GM21526 (cell line): Measurements from ENCODE around the gene PIK3C2B.
"Not testable (repeated sequence)": the region's sequence is repeated elsewhere in the genome, so short reads cannot be mapped to it uniquely, and the experiment has no call there.

ENCODE experiments used
- ATAC-seq: cut with Tn5 transposase; IDR thresholded peaks from one replicate; pipeline ENCODE4 v1.9.1; 2021; ENCODE audit warnings: moderate library complexity; ENCODE audit not compliant: unreplicated experiment, low FRiP score

The PIK3C2B gene, protein sequence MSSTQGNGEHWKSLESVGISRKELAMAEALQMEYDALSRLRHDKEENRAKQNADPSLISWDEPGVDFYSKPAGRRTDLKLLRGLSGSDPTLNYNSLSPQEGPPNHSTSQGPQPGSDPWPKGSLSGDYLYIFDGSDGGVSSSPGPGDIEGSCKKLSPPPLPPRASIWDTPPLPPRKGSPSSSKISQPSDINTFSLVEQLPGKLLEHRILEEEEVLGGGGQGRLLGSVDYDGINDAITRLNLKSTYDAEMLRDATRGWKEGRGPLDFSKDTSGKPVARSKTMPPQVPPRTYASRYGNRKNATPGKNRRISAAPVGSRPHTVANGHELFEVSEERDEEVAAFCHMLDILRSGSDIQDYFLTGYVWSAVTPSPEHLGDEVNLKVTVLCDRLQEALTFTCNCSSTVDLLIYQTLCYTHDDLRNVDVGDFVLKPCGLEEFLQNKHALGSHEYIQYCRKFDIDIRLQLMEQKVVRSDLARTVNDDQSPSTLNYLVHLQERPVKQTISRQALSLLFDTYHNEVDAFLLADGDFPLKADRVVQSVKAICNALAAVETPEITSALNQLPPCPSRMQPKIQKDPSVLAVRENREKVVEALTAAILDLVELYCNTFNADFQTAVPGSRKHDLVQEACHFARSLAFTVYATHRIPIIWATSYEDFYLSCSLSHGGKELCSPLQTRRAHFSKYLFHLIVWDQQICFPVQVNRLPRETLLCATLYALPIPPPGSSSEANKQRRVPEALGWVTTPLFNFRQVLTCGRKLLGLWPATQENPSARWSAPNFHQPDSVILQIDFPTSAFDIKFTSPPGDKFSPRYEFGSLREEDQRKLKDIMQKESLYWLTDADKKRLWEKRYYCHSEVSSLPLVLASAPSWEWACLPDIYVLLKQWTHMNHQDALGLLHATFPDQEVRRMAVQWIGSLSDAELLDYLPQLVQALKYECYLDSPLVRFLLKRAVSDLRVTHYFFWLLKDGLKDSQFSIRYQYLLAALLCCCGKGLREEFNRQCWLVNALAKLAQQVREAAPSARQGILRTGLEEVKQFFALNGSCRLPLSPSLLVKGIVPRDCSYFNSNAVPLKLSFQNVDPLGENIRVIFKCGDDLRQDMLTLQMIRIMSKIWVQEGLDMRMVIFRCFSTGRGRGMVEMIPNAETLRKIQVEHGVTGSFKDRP (N-terminal part only)

DNA sequence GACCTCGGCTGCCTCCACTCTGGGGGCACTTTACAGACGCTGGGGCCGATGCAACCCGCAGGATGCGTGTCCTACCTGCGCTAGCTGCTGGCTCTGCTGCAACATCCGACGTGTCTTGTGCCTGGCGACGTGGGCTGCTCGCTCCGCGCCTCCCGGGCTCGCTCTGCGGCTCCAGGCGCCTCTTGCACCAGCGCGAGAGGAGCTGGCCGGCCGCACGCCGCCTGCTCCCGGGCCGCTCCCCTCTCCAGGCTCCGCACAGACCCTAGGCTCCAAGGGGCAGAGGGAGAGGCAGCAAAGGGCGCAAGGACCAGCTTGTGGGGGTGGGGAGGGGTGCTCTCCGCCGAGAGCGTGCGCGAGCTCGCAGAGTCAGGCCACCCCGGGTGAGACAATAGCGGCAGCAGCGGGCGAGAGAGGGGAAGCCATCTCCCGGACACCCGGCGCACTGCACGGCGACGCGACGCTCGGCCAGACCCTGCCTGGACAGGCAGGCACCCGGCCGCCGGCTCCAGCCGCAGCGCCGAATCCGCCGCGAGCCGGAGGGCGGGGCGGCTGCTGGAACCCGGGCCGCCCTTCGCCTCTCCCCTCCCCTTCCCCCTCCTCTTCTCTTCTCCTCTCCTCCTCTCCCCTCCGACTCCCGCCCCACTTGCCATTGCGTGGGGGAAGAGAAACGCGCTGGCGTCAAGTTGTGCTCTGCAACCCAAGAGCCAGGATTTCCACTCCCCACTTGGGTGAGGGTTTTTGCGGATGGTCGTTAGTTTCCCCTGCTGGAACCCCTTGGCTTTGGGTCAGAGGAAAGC, at the start of gene PIK3C2B:
TSS of gene PIK3C2B (minus strand) at position 525 of the 797 bp plus-strand sequence. CDS start 25,003 bp downstream, outside the sequence.
- ATAC-seq: peak; percentile 75

- no peak for ATAC-seq
Observed at GRCh38 chr1:204544321-204544720, 49.7 kb upstream of the PIK3C2B start.

DNA sequence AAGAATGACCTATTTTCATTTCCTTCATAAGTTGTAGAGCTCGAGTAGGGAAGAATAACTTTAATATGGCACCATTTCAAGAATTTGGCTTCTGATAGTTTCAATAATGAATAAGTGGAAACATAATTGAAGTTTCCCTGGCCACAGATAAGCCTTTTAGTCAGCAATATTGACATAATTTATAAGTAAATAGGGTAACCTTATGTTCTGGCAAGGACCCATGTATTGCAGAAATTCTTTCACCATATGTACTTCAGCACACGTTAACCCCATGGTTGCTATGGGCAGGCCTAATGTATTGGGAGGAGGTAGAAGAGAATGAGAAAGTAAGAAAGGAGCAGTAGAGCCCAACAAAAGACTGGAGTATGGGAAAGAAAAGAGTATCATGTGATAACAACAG, 47.0 kb upstream of the PIK3C2B start:
- no peak for ATAC-seq

- ATAC-seq: no peak
Observed at GRCh38 chr1:204532832-204533231, 38.2 kb upstream of the PIK3C2B start.

DNA sequence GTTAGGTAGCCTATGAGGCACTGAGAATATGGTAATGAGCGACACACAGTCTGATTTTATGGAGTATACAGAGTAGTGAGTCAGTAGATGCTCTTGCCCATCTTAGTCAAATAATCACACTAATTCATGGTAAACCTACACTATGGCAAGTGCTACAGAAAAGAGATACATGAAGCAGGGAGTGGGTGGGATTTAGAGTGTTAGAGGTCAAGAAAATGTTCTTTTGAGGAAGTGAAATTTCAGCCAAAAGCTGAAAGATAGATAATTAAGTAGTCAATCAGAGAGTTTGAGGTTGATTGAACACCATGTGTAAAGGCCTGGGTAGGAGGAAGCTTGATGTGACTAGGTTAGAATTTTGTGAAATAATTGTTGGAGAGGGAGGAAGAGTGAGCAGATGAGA, 36.3 kb upstream of the PIK3C2B start:
- ATAC-seq: peak; percentile 66

DNA sequence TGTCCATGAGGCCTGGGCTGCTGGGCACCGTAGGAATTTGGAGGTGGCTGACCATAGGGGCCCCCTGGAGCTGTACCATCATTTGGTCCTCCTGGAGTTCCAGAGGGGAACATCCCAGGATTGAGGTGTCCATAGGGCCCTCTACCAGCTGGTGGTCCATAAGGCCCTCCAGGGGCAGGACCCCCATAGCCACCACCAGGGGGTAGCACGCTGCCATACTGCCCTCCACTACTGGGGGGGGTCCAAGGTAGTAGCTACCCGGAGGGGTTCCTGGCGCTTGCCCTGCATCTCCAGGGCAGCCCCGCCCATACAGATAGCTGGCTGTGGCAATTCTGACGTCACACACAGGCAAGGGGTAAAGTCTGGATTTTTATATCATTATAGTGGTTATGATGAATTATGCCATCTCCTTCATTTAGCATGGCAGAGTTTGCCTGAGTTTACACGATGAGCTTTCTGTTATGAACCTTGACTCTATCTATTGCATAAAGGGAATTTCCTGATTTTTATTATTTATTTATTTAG, 34.8 kb upstream of the PIK3C2B start:
- no peak for ATAC-seq

GRCh38 chr1:204528677-204529076, 34.1 kb upstream of the PIK3C2B start:
- ATAC-seq: no peak

GRCh38 chr1:204528241-204528640, 33.6 kb upstream of the PIK3C2B start:
- ATAC-seq: no peak

DNA sequence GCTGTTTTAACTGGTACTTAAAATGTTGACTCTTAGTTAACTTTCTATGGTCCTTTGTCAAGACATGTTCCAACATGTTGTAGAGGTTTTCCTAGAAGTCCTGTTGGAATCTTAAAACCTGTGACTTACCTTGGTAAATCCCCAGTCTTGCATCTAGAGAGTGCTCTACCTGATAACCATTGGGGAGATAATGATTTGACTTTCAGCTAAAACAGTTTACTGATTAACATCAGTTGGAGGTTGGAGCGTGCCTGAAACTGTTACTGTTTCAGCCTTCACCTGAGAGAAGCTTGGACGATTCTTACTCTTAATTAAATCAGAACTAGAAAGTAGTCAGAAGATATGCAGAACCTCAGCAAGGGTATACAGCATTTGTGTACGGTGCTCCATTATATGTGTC, 30.4 kb upstream of the PIK3C2B start:
- no peak for ATAC-seq

- no peak for ATAC-seq
Observed at GRCh38 chr1:204523605-204524215, 29.1 kb upstream of the PIK3C2B start.

- not testable (repeated sequence) for ATAC-seq
Observed at GRCh38 chr1:204521941-204522521, 27.4 kb upstream of the PIK3C2B start.

DNA sequence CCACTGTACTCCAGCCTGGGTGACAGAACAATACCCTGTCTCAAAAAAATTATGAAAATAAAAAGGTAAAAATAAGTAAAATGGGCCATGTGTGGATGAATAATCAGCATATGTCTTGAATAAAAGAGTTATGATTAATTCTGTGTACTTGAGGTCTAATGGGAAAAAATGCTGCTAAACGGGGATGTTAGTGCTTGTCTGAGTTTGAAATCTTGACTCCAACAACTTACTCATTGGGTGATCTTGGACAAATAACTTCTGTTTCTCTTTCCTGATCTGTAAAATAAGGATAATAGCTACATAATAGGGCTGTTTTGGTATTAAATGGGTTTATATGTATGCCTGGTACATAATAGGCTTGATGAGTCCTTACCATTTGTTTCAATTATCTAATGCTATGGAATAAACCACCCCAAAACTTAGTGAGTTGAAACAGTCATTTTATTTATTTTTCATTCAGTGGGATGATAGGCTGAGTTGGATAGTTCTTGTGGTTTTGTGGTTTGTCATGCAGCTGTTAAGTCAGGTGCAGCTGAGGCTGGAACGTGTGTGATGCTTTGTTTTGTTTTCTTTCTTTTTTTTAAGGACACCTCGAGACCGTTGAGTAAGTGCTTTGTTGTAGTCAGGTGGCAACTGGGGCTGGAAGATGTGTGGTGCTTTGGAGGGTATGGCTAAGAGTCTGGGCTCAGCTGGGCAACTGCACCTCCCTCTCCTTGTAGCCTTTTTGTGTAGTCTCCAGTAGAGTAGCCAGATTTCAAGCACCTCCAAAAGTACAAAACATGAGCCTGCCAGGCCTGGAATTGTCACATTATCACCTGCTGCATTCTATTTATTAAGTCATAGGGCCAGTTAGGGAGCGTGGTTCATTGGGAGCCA, 26.5 kb upstream of the PIK3C2B start:
- no peak for ATAC-seq

DNA sequence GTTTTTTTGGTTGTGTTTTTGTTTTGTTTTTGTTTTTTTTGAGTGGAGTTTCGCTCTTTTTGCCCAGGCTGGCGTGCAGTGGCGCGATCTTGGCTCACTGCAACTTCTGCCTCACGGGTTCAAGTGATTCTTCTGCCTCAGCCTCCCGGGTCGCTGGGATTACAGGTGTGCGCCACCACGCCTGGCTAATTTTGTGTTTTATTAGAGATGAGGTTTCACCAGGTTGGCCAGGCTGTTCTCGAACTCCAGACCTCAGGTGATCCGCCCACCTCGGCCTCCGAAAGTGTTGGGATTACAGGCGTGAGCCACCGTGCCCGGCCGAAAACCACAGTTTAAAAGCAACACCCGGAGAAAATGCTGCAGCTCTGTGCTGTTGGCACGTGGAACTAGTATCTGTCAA, 22.8 kb upstream of the PIK3C2B start:
- not testable (repeated sequence) for ATAC-seq

- peak; percentile 60 for ATAC-seq
Observed at GRCh38 chr1:204516180-204516879, 21.7 kb upstream of the PIK3C2B start, which contains the start of gene MDM4. TSS of gene MDM4 (plus strand) at chr1:204516406. CDS start at chr1:204525519, 9,113 bp downstream.

DNA sequence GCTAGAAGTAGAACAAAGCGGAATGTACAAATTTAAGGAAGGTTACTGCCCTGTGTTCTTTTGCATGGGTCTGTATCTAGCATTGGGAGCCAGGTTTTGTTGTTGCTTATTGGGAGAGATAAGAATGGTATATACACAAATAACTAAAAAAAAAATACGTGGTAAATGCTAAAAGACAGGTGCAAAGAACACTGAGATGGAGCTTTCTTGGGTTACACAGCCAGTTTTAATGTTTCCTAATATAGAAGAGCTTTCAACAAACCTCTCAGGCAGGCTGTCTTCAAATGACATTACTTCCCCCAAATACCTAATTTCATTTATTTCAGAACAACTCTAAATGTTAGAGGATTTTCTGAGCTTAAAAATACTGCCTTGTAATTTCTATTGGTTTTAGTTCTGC, 20.2 kb upstream of the PIK3C2B start:
- ATAC-seq: no peak

- peak; percentile 40 for ATAC-seq
Observed at GRCh38 chr1:204513117-204513716, 18.6 kb upstream of the PIK3C2B start.

DNA sequence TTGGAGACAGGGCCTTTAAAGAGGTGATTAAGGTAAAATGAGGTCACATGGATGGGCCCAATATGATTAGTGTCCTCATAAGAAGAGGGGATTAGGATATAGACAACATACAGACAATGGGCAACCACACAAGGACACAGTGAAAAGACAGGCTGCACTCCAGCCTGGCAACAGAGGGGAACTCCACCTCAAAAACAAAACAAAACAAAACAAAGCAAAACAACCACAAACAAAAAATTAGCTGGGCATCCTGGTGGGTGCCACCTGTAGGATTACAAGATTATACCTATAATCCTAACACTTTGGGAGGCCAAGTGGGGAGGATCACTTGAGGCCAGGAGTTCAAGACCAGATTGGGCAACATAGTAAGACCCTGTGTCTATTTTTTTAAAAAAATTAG, 16.8 kb upstream of the PIK3C2B start:
- ATAC-seq: no peak
